ENCODE results near the gene SPRY4. TPM values are rescaled to one million over a fixed set of nuclear protein-coding genes. Genes with fewer than 3 reads are reported as not detected.
A peak's percentile ranks its signal among the peaks of the same experiment; 100 is the strongest.

Gene SPRY4
- total RNA-seq, 1 donor from 2014 or later, result 42.1 TPM

- Mint-ChIP-seq H3K27ac (ENCODE audit: unreplicated experiment) (no peak overlapping the region), H3K9me3 (no peaks in the 10 kb centered on the region), H3K4me3 (no peak overlapping the region), H3K36me3 (ENCODE audit: low read depth) (peaks cover 21% of the 10 kb centered on the region), H3K4me1 (peaks cover 57% of the 10 kb centered on the region), H3K27me3 (ENCODE audit: low read depth) (no peaks in the 10 kb centered on the region)
- TF ChIP-seq, protein P1, sequence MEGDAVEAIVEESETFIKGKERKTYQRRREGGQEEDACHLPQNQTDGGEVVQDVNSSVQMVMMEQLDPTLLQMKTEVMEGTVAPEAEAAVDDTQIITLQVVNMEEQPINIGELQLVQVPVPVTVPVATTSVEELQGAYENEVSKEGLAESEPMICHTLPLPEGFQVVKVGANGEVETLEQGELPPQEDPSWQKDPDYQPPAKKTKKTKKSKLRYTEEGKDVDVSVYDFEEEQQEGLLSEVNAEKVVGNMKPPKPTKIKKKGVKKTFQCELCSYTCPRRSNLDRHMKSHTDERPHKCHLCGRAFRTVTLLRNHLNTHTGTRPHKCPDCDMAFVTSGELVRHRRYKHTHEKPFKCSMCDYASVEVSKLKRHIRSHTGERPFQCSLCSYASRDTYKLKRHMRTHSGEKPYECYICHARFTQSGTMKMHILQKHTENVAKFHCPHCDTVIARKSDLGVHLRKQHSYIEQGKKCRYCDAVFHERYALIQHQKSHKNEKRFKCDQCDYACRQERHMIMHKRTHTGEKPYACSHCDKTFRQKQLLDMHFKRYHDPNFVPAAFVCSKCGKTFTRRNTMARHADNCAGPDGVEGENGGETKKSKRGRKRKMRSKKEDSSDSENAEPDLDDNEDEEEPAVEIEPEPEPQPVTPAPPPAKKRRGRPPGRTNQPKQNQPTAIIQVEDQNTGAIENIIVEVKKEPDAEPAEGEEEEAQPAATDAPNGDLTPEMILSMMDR (conservative IDR thresholded peaks at IDR 0.05), result no peak
- DNase-seq (ENCODE audit: low read depth, low spot score), result no peak
Observed at GRCh38 chr5:142308358-142308757, 16.5 kb downstream of the SPRY4 start.

- H3K4me3 Mint-ChIP-seq, result no peak overlapping the region
- peaks cover 47% of the 10 kb centered on the region for H3K4me1 Mint-ChIP-seq
- DNase-seq (ENCODE audit: low read depth, low spot score), result no peak
- H3K9me3 Mint-ChIP-seq, result no peaks in the 10 kb centered on the region
- no peak overlapping the region for H3K27ac Mint-ChIP-seq (ENCODE audit: unreplicated experiment)
- no peaks in the 10 kb centered on the region for H3K27me3 Mint-ChIP-seq (ENCODE audit: low read depth)
- peaks cover 15% of the 10 kb centered on the region for H3K36me3 Mint-ChIP-seq (ENCODE audit: low read depth)
- TF ChIP-seq, protein P1 (conservative IDR thresholded peaks at IDR 0.05), result no peak
Observed at GRCh38 chr5:142307146-142307890, 17.5 kb downstream of the SPRY4 start.

- H3K27ac Mint-ChIP-seq (ENCODE audit: unreplicated experiment), result peak overlapping the region; percentile 46
- peaks cover 13% of the 10 kb centered on the region for H3K36me3 Mint-ChIP-seq (ENCODE audit: low read depth)
- no peaks in the 10 kb centered on the region for H3K9me3 Mint-ChIP-seq
- no peaks in the 10 kb centered on the region for H3K27me3 Mint-ChIP-seq (ENCODE audit: low read depth)
- peaks cover 46% of the 10 kb centered on the region for H3K4me1 Mint-ChIP-seq
- no peak overlapping the region for H3K4me3 Mint-ChIP-seq
- TF ChIP-seq, protein P1 (conservative IDR thresholded peaks at IDR 0.05), result no peak
- no peak for DNase-seq (ENCODE audit: low read depth, low spot score)
Observed at GRCh38 chr5:142306077-142306502, 18.7 kb downstream of the SPRY4 start.

GRCh38 chr5:142305211-142305610, 19.6 kb downstream of the SPRY4 start:
- no peak for DNase-seq (ENCODE audit: low read depth, low spot score)
- H3K36me3 Mint-ChIP-seq (ENCODE audit: low read depth), result peaks cover 9% of the 10 kb centered on the region
- H3K27me3 Mint-ChIP-seq (ENCODE audit: low read depth), result no peaks in the 10 kb centered on the region
- no peak overlapping the region for H3K4me3 Mint-ChIP-seq
- peaks cover 41% of the 10 kb centered on the region for H3K4me1 Mint-ChIP-seq
- no peaks in the 10 kb centered on the region for H3K9me3 Mint-ChIP-seq
- TF ChIP-seq, protein P1 (conservative IDR thresholded peaks at IDR 0.05), result no peak
- H3K27ac Mint-ChIP-seq (ENCODE audit: unreplicated experiment), result no peak overlapping the region

DNA sequence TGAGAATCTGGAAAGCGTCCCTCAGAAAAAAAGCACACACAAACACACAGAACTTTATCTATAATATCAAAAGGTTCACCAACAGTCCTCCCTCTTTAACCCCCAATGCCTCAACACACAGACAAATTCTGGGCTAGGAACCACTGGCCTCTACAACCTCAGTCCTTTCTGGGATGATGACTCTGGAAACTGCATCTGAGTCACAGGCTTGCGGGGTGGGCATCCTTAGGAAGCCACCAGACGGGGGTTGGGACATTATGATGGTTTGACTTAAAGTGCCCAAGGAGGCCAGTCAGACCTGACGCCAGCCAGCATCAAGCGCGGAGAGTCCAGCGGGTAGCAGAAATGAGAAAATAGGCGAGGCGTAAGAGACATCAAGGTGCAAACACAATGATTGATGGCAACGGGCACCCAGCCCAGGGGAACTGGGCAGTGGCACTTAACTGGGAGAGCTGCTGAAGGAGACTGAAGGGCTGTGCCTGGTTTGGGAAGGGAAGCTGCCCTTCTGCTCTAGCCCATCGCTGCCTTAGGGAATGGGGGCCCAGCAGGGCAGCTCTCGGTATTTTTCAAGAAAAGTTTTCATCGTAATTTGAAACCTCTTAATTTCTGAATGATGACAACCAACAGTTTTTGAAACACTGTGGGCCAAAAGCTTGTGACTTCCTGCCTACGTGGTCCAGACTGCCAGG, 20.7 kb downstream of the SPRY4 start:
- Mint-ChIP-seq H3K9me3 (no peaks in the 10 kb centered on the region), H3K27me3 (ENCODE audit: low read depth) (no peaks in the 10 kb centered on the region), H3K4me1 (peaks cover 39% of the 10 kb centered on the region), H3K4me3 (no peak overlapping the region), H3K27ac (ENCODE audit: unreplicated experiment) (no peak overlapping the region), H3K36me3 (ENCODE audit: low read depth) (peaks cover 3% of the 10 kb centered on the region)
- DNase-seq (ENCODE audit: low read depth, low spot score), result no peak
- TF ChIP-seq, protein P1 (conservative IDR thresholded peaks at IDR 0.05), result no peak
